HL-60 (cell line): ENCODE results near the gene SUPT4H1.

ENCODE experiments used
- DNase-seq, 2 experiments: peaks; one replicate each; pipeline ENCODE4 v3.0.0-alpha.2; 2010 to 2020; ENCODE audit warnings: low read depth in 1 of 2, low spot score in 1 of 2
- H3K27ac ChIP-seq: fragments of 250-450 bp; sonication (Bioruptor Pico); replicated peaks from 2 replicates; pipeline ENCODE4 v1.5.1; 2020; ENCODE audit warnings: mild to moderate bottlenecking, moderate library complexity
- H3K27me3 ChIP-seq: fragments of 250-450 bp; sonication (Bioruptor Pico); 2 replicates; pipeline ENCODE4 v1.5.1; 2021; ENCODE audit warnings: mild to moderate bottlenecking, moderate library complexity; ENCODE audit not compliant: insufficient read depth, poor library complexity, severe bottlenecking
- H3K4me3 ChIP-seq: replicated peaks from 2 replicates; pipeline ENCODE4 v1.5.1; 2011; ENCODE audit warnings: mild to moderate bottlenecking, control low read depth, low read length; ENCODE audit not compliant: insufficient read depth
- GABPA ChIP-seq: IDR thresholded peaks from 2 replicates; pipeline ENCODE4 v1.6.1; 2012; ENCODE audit warnings: low read depth
- POLR2AphosphoS5 ChIP-seq: IDR thresholded peaks from 2 replicates; pipeline ENCODE4 v1.6.1; 2012; ENCODE audit warnings: low read depth
- SPI1 ChIP-seq: IDR thresholded peaks from 2 replicates; pipeline ENCODE4 v1.6.1; 2012; ENCODE audit warnings: low read depth, mild to moderate bottlenecking, borderline replicate concordance
- TF ChIP-seq, protein P1 (sequence below): IDR thresholded peaks from one replicate; pipeline ENCODE4 v1.5.1; 2011; ENCODE audit warnings: low read length, control low read depth, inconsistent platforms; ENCODE audit not compliant: insufficient read depth
- TF ChIP-seq, protein P2 (sequence below): IDR thresholded peaks from 2 replicates; pipeline ENCODE4 v1.6.1; 2012; ENCODE audit warnings: low read depth; ENCODE audit not compliant: insufficient replicate concordance

The SUPT4H1 gene

DNA sequence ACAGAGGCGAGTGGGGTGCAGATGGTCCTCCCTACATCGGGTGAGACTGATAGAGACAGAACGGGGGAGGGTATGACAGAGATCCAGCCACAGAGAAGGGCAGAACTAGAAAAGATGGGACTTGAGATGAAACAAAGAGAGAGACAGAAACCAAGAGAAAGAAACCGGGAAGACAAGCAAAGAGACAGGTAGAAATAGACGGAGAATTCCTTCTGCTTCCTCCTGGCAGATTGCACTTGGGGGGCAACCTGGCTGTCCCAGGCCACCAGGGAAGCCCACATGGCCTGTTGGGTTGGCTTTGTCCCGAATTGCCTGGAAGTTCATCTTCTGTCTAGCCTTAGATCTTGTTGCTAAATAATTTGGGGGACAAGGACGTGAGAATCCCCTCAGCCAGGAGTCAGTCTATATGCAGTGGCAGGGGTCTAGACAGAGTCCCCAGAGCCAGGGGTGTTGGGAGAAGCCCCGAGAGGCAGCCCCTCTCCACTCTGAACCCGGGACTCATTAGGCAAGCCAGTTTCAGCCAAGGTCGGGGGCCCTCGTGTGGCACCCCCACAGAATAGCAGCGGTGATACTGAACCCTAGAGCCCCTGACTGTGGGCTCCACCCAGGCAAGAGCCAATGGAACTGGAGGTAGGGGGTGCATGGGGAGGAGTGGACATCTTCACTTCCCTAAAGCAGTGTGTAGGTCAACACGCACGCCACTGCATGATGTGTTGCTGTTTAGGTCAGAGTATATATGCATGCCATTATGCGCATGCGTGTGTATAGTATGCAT, 22.8 kb downstream of the SUPT4H1 start:
- peak; percentile 89 to 98 for DNase-seq
- peak overlapping the region; percentile 100 for H3K27ac ChIP-seq
- no peak overlapping the region for H3K4me3 ChIP-seq

DNA sequence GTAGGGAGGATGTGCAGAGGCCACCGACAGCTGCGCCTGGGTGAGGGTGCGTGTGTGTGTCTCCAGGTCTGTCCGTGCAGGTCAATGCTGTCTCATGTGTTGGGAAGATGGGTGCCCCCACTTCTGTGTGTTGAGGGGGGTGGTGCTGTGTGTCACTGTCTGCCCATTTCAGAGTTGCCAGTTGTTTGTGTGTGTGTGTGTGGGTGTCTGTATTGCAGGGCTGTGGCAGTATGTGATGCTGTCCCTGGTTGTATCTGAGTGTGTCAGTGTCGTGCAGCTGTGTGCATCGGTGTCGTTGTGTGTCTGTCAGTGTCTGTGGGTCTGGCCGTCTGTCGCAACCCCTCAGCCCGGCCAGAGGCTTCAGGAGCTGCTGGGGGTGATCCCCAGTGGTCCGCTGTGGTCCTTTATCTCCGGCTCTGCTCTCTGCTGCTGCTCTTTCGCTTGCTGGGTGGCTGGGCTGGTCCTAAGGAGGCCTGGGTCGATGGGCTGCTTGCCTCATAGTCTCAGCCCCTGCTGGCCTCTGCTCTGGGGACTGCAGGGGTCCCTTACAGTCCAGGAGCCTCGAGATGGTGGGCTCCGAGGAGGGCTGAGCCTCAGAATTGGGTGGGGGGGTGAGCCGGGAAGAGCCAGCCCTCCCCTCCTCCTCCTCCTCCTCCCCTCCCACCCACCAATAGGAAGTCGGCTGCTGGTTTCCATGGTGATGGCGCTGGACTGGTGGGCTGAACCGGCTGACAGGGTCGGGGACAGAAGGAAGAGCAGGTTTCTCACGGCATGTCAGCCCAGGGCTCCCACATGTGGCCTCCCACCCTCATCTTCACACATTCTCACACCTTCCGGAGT, 23.6 kb downstream of the SUPT4H1 start, which contains the start of gene TSPOAP1:
Gene TSPOAP1, minus strand, starts transcription at position 601 of the 840 bp plus-strand sequence. CDS start 875 bp downstream, outside the sequence.
- Histone ChIP-seq H3K27me3 (no peaks in the 10 kb centered on the region), H3K27ac (peak within 1 kb of the TSS; percentile 100), H3K4me3 (peak within 1 kb of the TSS; percentile 8)
- DNase-seq = peak; percentile 88 to 90
- TF ChIP-seq, protein P1, sequence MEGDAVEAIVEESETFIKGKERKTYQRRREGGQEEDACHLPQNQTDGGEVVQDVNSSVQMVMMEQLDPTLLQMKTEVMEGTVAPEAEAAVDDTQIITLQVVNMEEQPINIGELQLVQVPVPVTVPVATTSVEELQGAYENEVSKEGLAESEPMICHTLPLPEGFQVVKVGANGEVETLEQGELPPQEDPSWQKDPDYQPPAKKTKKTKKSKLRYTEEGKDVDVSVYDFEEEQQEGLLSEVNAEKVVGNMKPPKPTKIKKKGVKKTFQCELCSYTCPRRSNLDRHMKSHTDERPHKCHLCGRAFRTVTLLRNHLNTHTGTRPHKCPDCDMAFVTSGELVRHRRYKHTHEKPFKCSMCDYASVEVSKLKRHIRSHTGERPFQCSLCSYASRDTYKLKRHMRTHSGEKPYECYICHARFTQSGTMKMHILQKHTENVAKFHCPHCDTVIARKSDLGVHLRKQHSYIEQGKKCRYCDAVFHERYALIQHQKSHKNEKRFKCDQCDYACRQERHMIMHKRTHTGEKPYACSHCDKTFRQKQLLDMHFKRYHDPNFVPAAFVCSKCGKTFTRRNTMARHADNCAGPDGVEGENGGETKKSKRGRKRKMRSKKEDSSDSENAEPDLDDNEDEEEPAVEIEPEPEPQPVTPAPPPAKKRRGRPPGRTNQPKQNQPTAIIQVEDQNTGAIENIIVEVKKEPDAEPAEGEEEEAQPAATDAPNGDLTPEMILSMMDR = no peak
- TF ChIP-seq SPI1 (no peak), GABPA (peak; percentile 41; the same call in 1 of the 2 replicates), POLR2AphosphoS5 (peak; percentile 93)
- TF ChIP-seq, protein P2, sequence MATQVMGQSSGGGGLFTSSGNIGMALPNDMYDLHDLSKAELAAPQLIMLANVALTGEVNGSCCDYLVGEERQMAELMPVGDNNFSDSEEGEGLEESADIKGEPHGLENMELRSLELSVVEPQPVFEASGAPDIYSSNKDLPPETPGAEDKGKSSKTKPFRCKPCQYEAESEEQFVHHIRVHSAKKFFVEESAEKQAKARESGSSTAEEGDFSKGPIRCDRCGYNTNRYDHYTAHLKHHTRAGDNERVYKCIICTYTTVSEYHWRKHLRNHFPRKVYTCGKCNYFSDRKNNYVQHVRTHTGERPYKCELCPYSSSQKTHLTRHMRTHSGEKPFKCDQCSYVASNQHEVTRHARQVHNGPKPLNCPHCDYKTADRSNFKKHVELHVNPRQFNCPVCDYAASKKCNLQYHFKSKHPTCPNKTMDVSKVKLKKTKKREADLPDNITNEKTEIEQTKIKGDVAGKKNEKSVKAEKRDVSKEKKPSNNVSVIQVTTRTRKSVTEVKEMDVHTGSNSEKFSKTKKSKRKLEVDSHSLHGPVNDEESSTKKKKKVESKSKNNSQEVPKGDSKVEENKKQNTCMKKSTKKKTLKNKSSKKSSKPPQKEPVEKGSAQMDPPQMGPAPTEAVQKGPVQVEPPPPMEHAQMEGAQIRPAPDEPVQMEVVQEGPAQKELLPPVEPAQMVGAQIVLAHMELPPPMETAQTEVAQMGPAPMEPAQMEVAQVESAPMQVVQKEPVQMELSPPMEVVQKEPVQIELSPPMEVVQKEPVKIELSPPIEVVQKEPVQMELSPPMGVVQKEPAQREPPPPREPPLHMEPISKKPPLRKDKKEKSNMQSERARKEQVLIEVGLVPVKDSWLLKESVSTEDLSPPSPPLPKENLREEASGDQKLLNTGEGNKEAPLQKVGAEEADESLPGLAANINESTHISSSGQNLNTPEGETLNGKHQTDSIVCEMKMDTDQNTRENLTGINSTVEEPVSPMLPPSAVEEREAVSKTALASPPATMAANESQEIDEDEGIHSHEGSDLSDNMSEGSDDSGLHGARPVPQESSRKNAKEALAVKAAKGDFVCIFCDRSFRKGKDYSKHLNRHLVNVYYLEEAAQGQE = no peak

More for the DNA sequence above, 22.8 kb downstream of the SUPT4H1 start:
- no peaks in the 10 kb centered on the region for H3K27me3 ChIP-seq
- TF ChIP-seq SPI1 (peak; percentile 89), GABPA (no peak; the same call in 1 of the 2 replicates), POLR2AphosphoS5 (peak; percentile 100)
- TF ChIP-seq, protein P2 = peak; percentile 60
- TF ChIP-seq, protein P1 = peak; percentile 48

DNA sequence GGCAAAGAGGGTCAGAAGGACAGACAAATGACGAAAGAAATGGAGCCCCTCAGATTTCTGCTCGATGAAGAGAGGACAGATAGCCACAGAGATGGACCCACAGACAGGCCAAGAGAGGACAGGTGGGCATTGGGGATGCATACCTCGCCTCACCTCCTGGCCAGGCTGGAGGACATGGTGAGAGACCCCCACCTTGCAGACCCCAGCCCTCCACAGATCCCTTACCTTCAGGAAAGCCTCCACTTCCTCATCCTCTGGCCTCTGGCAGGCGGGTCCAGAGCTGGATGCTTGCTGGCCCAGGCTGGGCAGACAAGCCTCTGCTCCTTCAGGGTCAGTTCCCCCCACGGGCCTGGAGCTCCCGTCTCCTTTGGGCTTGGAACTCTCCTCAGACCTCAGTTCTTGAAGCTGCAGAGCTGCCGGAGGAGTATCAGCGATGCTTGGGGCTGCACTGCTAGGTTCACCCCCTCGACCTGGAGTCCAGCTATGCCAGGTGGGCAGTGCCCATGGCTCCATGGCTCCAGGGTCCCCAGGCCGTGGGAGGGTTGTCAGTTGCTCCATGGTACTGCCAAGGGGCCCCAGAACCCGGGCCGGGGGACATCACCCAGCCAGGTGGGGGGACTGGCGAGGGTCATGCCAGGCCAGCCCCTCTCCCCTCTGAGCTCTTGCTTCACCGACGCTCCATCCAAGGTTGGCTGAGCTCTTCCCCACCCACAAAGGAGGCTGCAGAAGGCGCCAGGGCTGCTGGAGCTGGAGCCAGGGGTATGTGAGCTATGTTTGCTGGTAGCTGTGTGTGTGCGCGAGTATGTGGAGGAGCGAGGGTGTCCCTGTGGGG, 24.4 kb downstream of the SUPT4H1 start:
- Histone ChIP-seq H3K27me3 (no peaks in the 10 kb centered on the region), H3K4me3 (peak overlapping the region; percentile 8), H3K27ac (peak overlapping the region; percentile 100)
- DNase-seq = no peak
- TF ChIP-seq SPI1 = peak; percentile 57
- no peak for TF ChIP-seq GABPA
